Neural progenitor cell (in vitro differentiated cells): ENCODE data around the gene CBY2. TPM values are rescaled to one million over a fixed set of nuclear protein-coding genes. Genes with fewer than 3 reads are reported as not detected.
A peak's percentile ranks its signal among the peaks of the same experiment; 100 is the strongest.

Experiments
- DNase-seq: peaks from one replicate; pipeline ENCODE4 v3.0.0-alpha.2; 2016; ENCODE audit warnings: low spot score
- H2AFZ ChIP-seq: fragments of 200-600 bp; sonication (generic); replicated peaks from 2 replicates; pipeline ENCODE4 v1.6.1; 2016; ENCODE audit warnings: antibody characterized with exemption
- H3F3A ChIP-seq: fragments of 200-600 bp; sonication (generic); 2 replicates; pipeline ENCODE4 v1.6.1; 2016; ENCODE audit warnings: antibody characterized with exemption, low read depth
- H3K27ac ChIP-seq: fragments of 200-600 bp; sonication (generic); 2 replicates; pipeline ENCODE4 v1.5.1; 2016; ENCODE audit warnings: mild to moderate bottlenecking
- H3K27me3 ChIP-seq: fragments of 200-600 bp; sonication (generic); 2 replicates; pipeline ENCODE4 v1.6.1; 2016; ENCODE audit warnings: mild to moderate bottlenecking, moderate library complexity
- H3K36me3 ChIP-seq: fragments of 200-600 bp; sonication (generic); 2 replicates; pipeline ENCODE4 v1.5.1; 2016
- H3K4me1 ChIP-seq: fragments of 200-600 bp; sonication (generic); 2 replicates; pipeline ENCODE4 v1.6.1; 2016; ENCODE audit warnings: mixed run types
- H3K4me2 ChIP-seq: fragments of 200-600 bp; sonication (generic); 2 replicates; pipeline ENCODE4 v1.6.1; 2016
- H3K4me3 ChIP-seq: fragments of 200-600 bp; sonication (generic); 2 replicates; pipeline ENCODE4 v1.5.1; 2016
- H3K79me2 ChIP-seq: fragments of 200-600 bp; sonication (generic); 2 replicates; pipeline ENCODE4 v1.6.1; 2016; ENCODE audit warnings: low read depth
- H3K9ac ChIP-seq: fragments of 200-600 bp; sonication (generic); 2 replicates; pipeline ENCODE4 v1.6.1; 2016
- H3K9me3 ChIP-seq: fragments of 200-600 bp; sonication (generic); 2 replicates; pipeline ENCODE4 v1.5.1; 2016; ENCODE audit warnings: low read depth
- H4K20me1 ChIP-seq: fragments of 200-600 bp; sonication (generic); 2 replicates; pipeline ENCODE4 v1.6.1; 2016; ENCODE audit warnings: low read depth
- H3K27ac Mint-ChIP-seq: 3 replicates; pipeline ENCODE4 v1.8.0; 2021; ENCODE audit warnings: mixed read lengths
- H3K27me3 Mint-ChIP-seq: 2 replicates; pipeline ENCODE4 v1.8.0; 2022; ENCODE audit warnings: low read depth, mild to moderate bottlenecking, inconsistent platforms, moderate library complexity, mixed read lengths; ENCODE audit not compliant: insufficient read depth
- H3K36me3 Mint-ChIP-seq: 3 replicates; pipeline ENCODE4 v1.8.0; 2021; ENCODE audit warnings: mixed read lengths
- H3K4me1 Mint-ChIP-seq: 3 replicates; pipeline ENCODE4 v1.8.0; 2021; ENCODE audit warnings: mixed read lengths
- H3K4me3 Mint-ChIP-seq: 3 replicates; pipeline ENCODE4 v1.8.0; 2021; ENCODE audit warnings: mild to moderate bottlenecking, moderate library complexity, mixed read lengths
- H3K9me3 Mint-ChIP-seq: 3 replicates; pipeline ENCODE4 v1.8.0; 2020; ENCODE audit warnings: mixed read lengths
- EZH2 ChIP-seq: fragments of 200-600 bp; sonication (generic); IDR thresholded peaks from 2 replicates; pipeline ENCODE4 v1.6.1; 2017; ENCODE audit warnings: antibody characterized with exemption, mild to moderate bottlenecking, moderate library complexity
- EZH2phosphoT487 ChIP-seq: fragments of 200-600 bp; sonication (generic); IDR thresholded peaks from 2 replicates; pipeline ENCODE4 v1.6.1; 2017; ENCODE audit warnings: antibody characterized with exemption
- total RNA-seq: library from RNA; depleted of rRNA; stranded (reverse); fragments of >200 nt; gene quantifications from 2 replicates; pipeline ENCODE4 v1.2.3, GENCODE V29; 2015; ENCODE audit warnings: low replicate concordance
- TF ChIP-seq, protein P1 (sequence below): fragments of 200-600 bp; sonication (generic); IDR thresholded peaks from 2 replicates; pipeline ENCODE4 v1.5.1; 2017; ENCODE audit warnings: antibody characterized with exemption, mild to moderate bottlenecking

The CBY2 gene
- total RNA-seq, 1 donor from 2014 or later, result not detected

DNA sequence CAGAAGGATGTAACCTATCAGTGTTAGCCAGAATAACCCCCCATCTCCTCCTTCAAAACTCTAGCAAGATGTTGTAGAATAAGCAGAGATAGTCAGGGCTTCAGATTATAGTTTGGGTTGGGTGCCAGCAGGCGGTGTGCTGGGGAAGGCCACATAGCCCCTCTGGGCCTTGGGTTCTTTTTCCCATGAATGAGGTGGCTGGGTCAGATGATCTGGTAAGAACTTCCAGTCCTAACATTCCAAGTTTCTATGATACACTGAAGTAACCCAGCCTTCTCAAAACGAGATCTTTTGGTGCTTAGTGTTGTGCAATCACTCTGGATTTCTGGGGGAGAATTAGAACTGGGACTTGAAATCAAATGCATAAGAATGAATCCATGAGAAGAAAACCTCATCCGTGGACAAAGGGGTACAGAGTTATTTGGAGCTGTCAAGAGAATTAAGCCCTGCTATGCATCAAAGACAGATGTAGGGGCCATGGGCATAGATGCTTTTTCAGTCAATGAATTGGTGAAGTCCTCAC, 810 bp downstream of the CBY2 start:
- H3K27ac Mint-ChIP-seq, result no peak overlapping the region
- no peaks in the 10 kb centered on the region for H3K9me3 ChIP-seq
- H3K4me3 ChIP-seq, result no peak overlapping the region
- no peak for DNase-seq
- peaks cover 4% of the 10 kb centered on the region for H3K27me3 Mint-ChIP-seq
- no peaks in the 10 kb centered on the region for H3K79me2 ChIP-seq
- peaks cover 15% of the 10 kb centered on the region for H3F3A ChIP-seq
- H3K9ac ChIP-seq, result no peak overlapping the region
- peaks cover 71% of the 10 kb centered on the region for H3K27me3 ChIP-seq
- H4K20me1 ChIP-seq, result no peaks in the 10 kb centered on the region
- no peak overlapping the region for H2AFZ ChIP-seq
- TF ChIP-seq, protein P1, sequence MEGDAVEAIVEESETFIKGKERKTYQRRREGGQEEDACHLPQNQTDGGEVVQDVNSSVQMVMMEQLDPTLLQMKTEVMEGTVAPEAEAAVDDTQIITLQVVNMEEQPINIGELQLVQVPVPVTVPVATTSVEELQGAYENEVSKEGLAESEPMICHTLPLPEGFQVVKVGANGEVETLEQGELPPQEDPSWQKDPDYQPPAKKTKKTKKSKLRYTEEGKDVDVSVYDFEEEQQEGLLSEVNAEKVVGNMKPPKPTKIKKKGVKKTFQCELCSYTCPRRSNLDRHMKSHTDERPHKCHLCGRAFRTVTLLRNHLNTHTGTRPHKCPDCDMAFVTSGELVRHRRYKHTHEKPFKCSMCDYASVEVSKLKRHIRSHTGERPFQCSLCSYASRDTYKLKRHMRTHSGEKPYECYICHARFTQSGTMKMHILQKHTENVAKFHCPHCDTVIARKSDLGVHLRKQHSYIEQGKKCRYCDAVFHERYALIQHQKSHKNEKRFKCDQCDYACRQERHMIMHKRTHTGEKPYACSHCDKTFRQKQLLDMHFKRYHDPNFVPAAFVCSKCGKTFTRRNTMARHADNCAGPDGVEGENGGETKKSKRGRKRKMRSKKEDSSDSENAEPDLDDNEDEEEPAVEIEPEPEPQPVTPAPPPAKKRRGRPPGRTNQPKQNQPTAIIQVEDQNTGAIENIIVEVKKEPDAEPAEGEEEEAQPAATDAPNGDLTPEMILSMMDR, result no peak
- TF ChIP-seq EZH2 (no peak), EZH2phosphoT487 (no peak)
- H3K4me3 Mint-ChIP-seq, result no peak overlapping the region
- peaks cover 15% of the 10 kb centered on the region for H3K4me1 Mint-ChIP-seq
- H3K4me1 ChIP-seq, result peaks cover 19% of the 10 kb centered on the region
- no peak overlapping the region for H3K4me2 ChIP-seq
- H3K36me3 Mint-ChIP-seq, result no peaks in the 10 kb centered on the region
- H3K36me3 ChIP-seq, result no peaks in the 10 kb centered on the region
- no peaks in the 10 kb centered on the region for H3K9me3 Mint-ChIP-seq
- no peak overlapping the region for H3K27ac ChIP-seq

DNA sequence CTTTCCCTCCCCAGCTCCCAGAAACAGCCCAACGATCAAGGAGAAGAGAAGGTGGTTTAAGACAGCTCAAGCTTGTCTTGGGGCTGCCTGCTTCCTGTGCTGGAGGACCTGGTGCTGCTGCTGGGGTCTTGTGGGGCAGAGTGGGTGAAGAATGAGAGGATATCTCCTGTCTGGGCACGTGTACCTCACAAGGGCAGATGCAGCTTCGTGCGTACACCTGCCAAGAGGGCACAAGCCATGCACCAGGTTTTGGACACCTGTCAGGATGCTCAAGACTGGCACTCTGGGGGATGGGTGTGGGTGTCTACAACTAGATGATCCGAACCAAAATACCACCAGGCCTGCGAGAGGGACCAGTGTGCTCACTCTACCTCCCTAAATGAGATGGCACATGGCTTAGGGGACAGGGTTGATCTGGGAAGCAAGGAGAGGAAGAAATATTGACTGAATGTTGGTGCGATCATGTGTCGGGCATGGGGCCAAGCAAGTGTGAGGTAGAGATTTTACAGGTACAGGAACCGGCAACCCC, 2.2 kb downstream of the CBY2 start:
- H4K20me1 ChIP-seq, result no peaks in the 10 kb centered on the region
- H2AFZ ChIP-seq, result no peak overlapping the region
- peaks cover 73% of the 10 kb centered on the region for H3K27me3 ChIP-seq
- H3K4me3 ChIP-seq, result no peak overlapping the region
- H3K27ac ChIP-seq, result no peak overlapping the region
- peaks cover 15% of the 10 kb centered on the region for H3K4me1 Mint-ChIP-seq
- no peaks in the 10 kb centered on the region for H3K79me2 ChIP-seq
- no peaks in the 10 kb centered on the region for H3K36me3 ChIP-seq
- no peaks in the 10 kb centered on the region for H3K36me3 Mint-ChIP-seq
- no peak overlapping the region for H3K4me3 Mint-ChIP-seq
- H3K4me2 ChIP-seq, result peak overlapping the region; percentile 67
- TF ChIP-seq EZH2, result no peak
- no peak for TF ChIP-seq EZH2phosphoT487
- TF ChIP-seq, protein P1, result no peak
- H3K9ac ChIP-seq, result no peak overlapping the region
- H3K27ac Mint-ChIP-seq, result no peak overlapping the region
- no peak for DNase-seq
- H3K9me3 ChIP-seq, result no peaks in the 10 kb centered on the region
- peaks cover 19% of the 10 kb centered on the region for H3K4me1 ChIP-seq
- no peaks in the 10 kb centered on the region for H3K9me3 Mint-ChIP-seq
- H3K27me3 Mint-ChIP-seq, result peaks cover 4% of the 10 kb centered on the region
- H3F3A ChIP-seq, result peaks cover 15% of the 10 kb centered on the region

DNA sequence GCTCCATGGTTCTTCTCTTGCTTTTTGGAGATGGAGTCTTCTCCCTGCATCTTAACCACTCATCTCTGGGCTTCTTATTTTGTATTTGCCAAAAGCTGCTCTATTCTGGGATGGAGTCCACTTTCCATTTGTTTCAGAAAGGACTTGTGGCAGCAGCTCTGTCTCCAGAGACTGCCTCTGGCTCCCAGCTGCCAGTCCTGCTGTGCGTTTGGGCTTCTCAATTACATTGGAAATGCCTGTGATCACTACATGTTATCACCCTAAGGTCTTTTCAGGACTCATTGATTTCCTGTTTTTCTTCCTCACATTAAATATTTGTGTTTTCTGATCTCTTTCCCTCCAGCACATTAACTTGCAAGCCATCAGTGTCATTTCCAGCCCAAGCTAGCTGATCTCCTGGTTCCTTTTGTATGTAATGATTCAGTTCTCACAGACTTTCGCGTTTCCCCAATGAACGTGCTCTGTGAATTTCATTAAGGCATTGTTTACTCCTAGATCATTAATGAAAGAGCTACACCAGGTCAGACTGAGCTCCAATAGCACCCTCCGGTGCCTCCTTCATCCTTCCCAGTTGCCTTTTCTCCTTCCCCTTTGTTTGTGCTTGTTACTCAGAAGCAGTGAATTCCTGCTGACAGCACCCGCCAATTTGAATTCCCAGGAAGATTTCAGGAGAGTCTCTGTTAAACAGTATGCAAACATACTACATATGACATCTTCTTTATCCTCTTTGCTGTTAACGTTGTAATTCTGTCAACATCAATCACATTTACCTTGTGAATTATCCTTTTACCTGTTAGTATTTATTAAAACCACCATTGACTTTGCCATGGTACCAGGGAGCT, 3.0 kb downstream of the CBY2 start:
- H3K27ac Mint-ChIP-seq, result peak overlapping the region; percentile 36

More for the DNA sequence above, 3.0 kb downstream of the CBY2 start:
- Mint-ChIP-seq H3K9me3 (no peaks in the 10 kb centered on the region), H3K27me3 (peaks cover 4% of the 10 kb centered on the region), H3K4me3 (no peak overlapping the region), H3K4me1 (peaks cover 15% of the 10 kb centered on the region), H3K36me3 (no peaks in the 10 kb centered on the region)
- H4K20me1 ChIP-seq, result no peaks in the 10 kb centered on the region
- peaks cover 19% of the 10 kb centered on the region for H3K4me1 ChIP-seq
- H3K9ac ChIP-seq, result no peak overlapping the region
- no peak overlapping the region for H3K27ac ChIP-seq
- H3K9me3 ChIP-seq, result no peaks in the 10 kb centered on the region
- peak; percentile 66 for DNase-seq
- H3K4me2 ChIP-seq, result peak overlapping the region; percentile 67
- H3F3A ChIP-seq, result peaks cover 15% of the 10 kb centered on the region
- no peak overlapping the region for H2AFZ ChIP-seq
- H3K36me3 ChIP-seq, result no peaks in the 10 kb centered on the region
- H3K79me2 ChIP-seq, result no peaks in the 10 kb centered on the region
- TF ChIP-seq EZH2, result no peak
- TF ChIP-seq EZH2phosphoT487, result peak; percentile 67
- peak overlapping the region; percentile 12 for H3K4me3 ChIP-seq
- peaks cover 72% of the 10 kb centered on the region for H3K27me3 ChIP-seq
